K562 (cell line): ENCODE results near the gene IL21. TPM values are rescaled to one million over a fixed set of nuclear protein-coding genes. Genes with fewer than 3 reads are reported as not detected.

Source experiments
- ATAC-seq: fragments of 200-7000 bp; cut with Tn5 transposase; 3 replicates; pipeline ENCODE4 v1.9.1; 2020; ENCODE audit warnings: moderate library complexity
- BruUV-seq: library from RNA; stranded (reverse); fragments of 400-500 nt; replicated peaks from 2 replicates; lab custom pipeline; 2021; lab: Mats Ljungman, UMichigan
- CTCF ChIA-PET: fragments of 300-600 bp; formaldehyde crosslinking; extraction: SDS; loops from one replicate; lab custom pipeline; 2021; ENCODE audit warnings: low intra/inter-chr PET ratio; lab: Yijun Ruan, JAX
- POLR2A ChIA-PET: fragments of 300-600, 350-650 bp; sonication (Branson Sonifier 250); formaldehyde crosslinking; extraction: SDS; loops from one replicate; lab custom pipeline; 2021; ENCODE audit warnings: antibody characterized with exemption, inconsistent platforms; lab: Yijun Ruan, JAX
- DNase-seq, 4 experiments: peaks; one replicate each; pipeline versions ENCODE4 v3.0.0 to v3.0.0-alpha.2; 2011 to 2018; ENCODE audit warnings: low spot score in 3 of 4, mixed read lengths in 3 of 4; ENCODE audit errors: extremely low read depth in 1 of 4
- FAIRE-seq: peaks from 2 replicates; lab custom pipeline; 2011; peaks lifted over from hg19 to GRCh38; lab: Jason Lieb, UNC
- H2AFZ ChIP-seq: 2 replicates; pipeline ENCODE4 v1.6.0; 2011; ENCODE audit warnings: low read depth, low read length, control low read depth, inconsistent platforms
- H3K27ac ChIP-seq: fragments of 200-600 bp; 3 replicates; pipeline ENCODE4 v1.8.0; 2011; ENCODE audit warnings: low read depth, mild to moderate bottlenecking, control low read depth, inconsistent platforms, low read length, moderate library complexity, mixed read lengths; ENCODE audit errors: extremely low read depth
- H3K27me3 ChIP-seq, 2 experiments: fragments of 300-600 bp in 1 of 2; 2 replicates in 1 of 2; 3 replicates in 1 of 2; pipeline versions ENCODE4 v1.6.0 to v1.8.0; 2011; ENCODE audit warnings: inconsistent platforms in 2 of 2, low read length in 2 of 2, mild to moderate bottlenecking in 1 of 2, mixed read lengths in 1 of 2, moderate library complexity in 1 of 2; ENCODE audit not compliant: control insufficient read depth in 2 of 2, insufficient read depth in 2 of 2
- H3K36me3 ChIP-seq: fragments of 300-600 bp; 3 replicates; pipeline ENCODE4 v1.8.0; 2011; ENCODE audit warnings: mild to moderate bottlenecking, low read length, inconsistent platforms; ENCODE audit not compliant: control insufficient read depth, insufficient read depth
- H3K4me1 ChIP-seq, 2 experiments: fragments of 200-600 bp in 1 of 2; replicated peaks in 1 of 2; 2 replicates in 1 of 2; 3 replicates in 1 of 2; pipeline versions ENCODE4 v1.5.1 to v1.8.0; 2011; ENCODE audit warnings: inconsistent platforms in 2 of 2, low read length in 2 of 2, mild to moderate bottlenecking in 1 of 2, mixed read lengths in 1 of 2, moderate library complexity in 1 of 2; ENCODE audit not compliant: control insufficient read depth in 2 of 2, insufficient read depth in 2 of 2
- H3K4me2 ChIP-seq: 2 replicates; pipeline ENCODE4 v1.6.1; 2011; ENCODE audit warnings: low read length, control low read depth, inconsistent platforms, mixed read lengths; ENCODE audit not compliant: insufficient read depth
- H3K4me3 ChIP-seq: fragments of 200-600 bp; sonication (generic), shearing (Covaris generic); 2 replicates; pipeline ENCODE4 v1.5.1; 2016; ENCODE audit warnings: control low read depth, inconsistent platforms
- H3K79me2 ChIP-seq: fragments of 200-600 bp; 3 replicates; pipeline ENCODE4 v1.8.0; 2011; ENCODE audit warnings: low read length, inconsistent platforms; ENCODE audit not compliant: control insufficient read depth, insufficient read depth
- H3K9ac ChIP-seq, 2 experiments: 2 replicates each; pipeline versions ENCODE4 v1.6.0 to v1.6.1; 2011; ENCODE audit warnings: low read depth in 2 of 2, low read length in 2 of 2, control low read depth in 1 of 2, inconsistent platforms in 1 of 2, mild to moderate bottlenecking in 1 of 2, mixed read lengths in 1 of 2; ENCODE audit not compliant: insufficient read depth in 1 of 2
- H3K9me1 ChIP-seq: one replicate; pipeline ENCODE4 v1.6.0; 2011; ENCODE audit warnings: inconsistent platforms, mild to moderate bottlenecking, low read length, moderate library complexity; ENCODE audit not compliant: control insufficient read depth, insufficient read depth
- H3K9me3 ChIP-seq: replicated peaks from 2 replicates; pipeline ENCODE4 v1.5.1; 2011; ENCODE audit warnings: low read depth, low read length, inconsistent platforms; ENCODE audit not compliant: control insufficient read depth, insufficient read depth
- H4K20me1 ChIP-seq: replicated peaks from 2 replicates; pipeline ENCODE4 v1.6.1; 2011; ENCODE audit warnings: low read length, inconsistent platforms, mixed read lengths; ENCODE audit not compliant: control insufficient read depth, insufficient read depth
- CTBP1 ChIP-seq: fragments of 450-650 bp; IDR thresholded peaks from 2 replicates; pipeline ENCODE4 v1.6.1; 2016; ENCODE audit warnings: borderline replicate concordance
- HDAC6 ChIP-seq: IDR thresholded peaks from 2 replicates; pipeline ENCODE4 v1.6.1; 2012; ENCODE audit warnings: low read depth, mild to moderate bottlenecking, control low read depth, inconsistent platforms, low read length, moderate library complexity
- HOXB6 ChIP-seq: fragments of 250-450 bp; sonication (Bioruptor Pico); IDR thresholded peaks from 2 replicates; pipeline ENCODE4 v1.5.1; 2022; ENCODE audit warnings: mild to moderate bottlenecking, borderline replicate concordance
- KLF1 ChIP-seq: fragments of 450-650 bp; IDR thresholded peaks from 2 replicates; pipeline ENCODE4 v1.6.1; 2016; ENCODE audit warnings: missing genetic modification characterization, missing compliant biosample characterization
- MEF2D ChIP-seq: conservative IDR thresholded peaks from 2 replicates; pipeline ENCODE4 v1.6.1; 2016; ENCODE audit warnings: low read depth, missing genetic modification characterization, missing compliant biosample characterization
- PHF21A ChIP-seq: fragments of 450-650 bp; IDR thresholded peaks from 2 replicates; pipeline ENCODE4 v1.6.1; 2017; ENCODE audit warnings: low read depth, borderline replicate concordance
- PTBP1 ChIP-seq: fragments of 200-400 bp; formaldehyde crosslinking; IDR thresholded peaks from 2 replicates; pipeline ENCODE4 v1.6.1; 2017; ENCODE audit warnings: low read depth, low read length
- TCF7 ChIP-seq: sonication (generic); IDR thresholded peaks from 2 replicates; pipeline ENCODE4 v1.6.1; 2016; ENCODE audit warnings: antibody characterized with exemption, borderline replicate concordance
- ZNF324 ChIP-seq: fragments of 250-450 bp; sonication (Bioruptor Pico); IDR thresholded peaks from 2 replicates; pipeline ENCODE4 v1.4.0; 2020; ENCODE audit warnings: mild to moderate bottlenecking
- ZNF584 ChIP-seq: fragments of 200-800 bp; sonication (Bioruptor generic); IDR thresholded peaks from 2 replicates; pipeline ENCODE4 v1.6.1; 2016; ENCODE audit warnings: low read depth, mild to moderate bottlenecking, missing genetic modification characterization, missing compliant biosample characterization
- ZNF707 ChIP-seq: fragments of 250-450 bp; sonication (Bioruptor Pico); conservative IDR thresholded peaks from 2 replicates; pipeline ENCODE4 v1.8.0; 2022; ENCODE audit warnings: inconsistent platforms, mild to moderate bottlenecking, moderate library complexity
- WGBS: fragments of 100-300 bp; shearing (Covaris generic); methylation state at CpG from one replicate; pipeline ENCODE4 v1.1.6; 2016; ENCODE audit warnings: low coverage, mixed read lengths; ENCODE audit not compliant: insufficient coverage; ENCODE audit errors: missing lambda C conversion rate; 5-methylcytosine and 5-hydroxymethylcytosine counted together
- in situ Hi-C: fragments of 300-500 bp; cut with MboI; formaldehyde crosslinking; loops from 4 replicates; pipeline ENCODE4 v1.15.0; 2018; ENCODE audit warnings: inconsistent platforms, mixed read lengths
- intact Hi-C: fragments of 100-400 bp; cut with micrococcal nuclease; formaldehyde crosslinking; loops from 2 replicates; pipeline ENCODE4 v1.14.2; 2022
- polyA plus RNA-seq, 8 experiments: library from polyadenylated mRNA; depleted of rRNA in 4 of 8; stranded (reverse) in 5 of 8; unstranded in 3 of 8; fragments of >200 nt; fragmentation: Nextera tagmentation in 2 of 8; fragmentation: Illumina TruSeq in 1 of 8; extraction: Ambion mirVana in 2 of 8; extraction: Trizol in 1 of 8; gene quantifications; 2 replicates each; pipeline versions ENCODE4 v1.2.1 to v1.2.3, GENCODE V29; 2011 to 2014; ENCODE audit warnings: inconsistent platforms in 1 of 8, missing spikeins in 1 of 8
- total RNA-seq, 7 experiments: library from RNA; depleted of rRNA in 6 of 7; stranded (reverse); fragments of >200 nt in 6 of 7; fragmentation: Illumina TruSeq in 2 of 7; extraction: Trizol in 2 of 7; gene quantifications; 2 replicates each; pipeline versions ENCODE4 v1.2.1 to v1.2.3, GENCODE V29; 2011 to 2021; ENCODE audit warnings: low replicate concordance in 1 of 7
- TF ChIP-seq, protein P1 (sequence below): fragments of 450-650 bp; conservative IDR thresholded peaks from 2 replicates; pipeline ENCODE4 v1.6.1; 2016; ENCODE audit warnings: missing genetic modification characterization, low read depth, mild to moderate bottlenecking, missing compliant biosample characterization, moderate library complexity
- TF ChIP-seq, protein P2 (sequence below): sonication (generic); formaldehyde crosslinking; IDR thresholded peaks from 2 replicates; pipeline ENCODE4 v1.8.1; 2022; ENCODE audit warnings: missing genetic modification reagents
- TF ChIP-seq, protein P3 (sequence below): fragments of 450-650 bp; formaldehyde crosslinking; IDR thresholded peaks from 2 replicates; pipeline ENCODE4 v1.4.0; 2020; ENCODE audit warnings: mild to moderate bottlenecking, moderate library complexity
- TF ChIP-seq, protein P4 (sequence below), 2 experiments: fragments of 450-650 bp; conservative IDR thresholded peaks; 2 replicates each; pipeline ENCODE4 v1.6.1; 2017; ENCODE audit warnings: mild to moderate bottlenecking in 2 of 2, moderate library complexity in 2 of 2

IL21 gene
- total and polyA plus RNA-seq, 9 of the 15 experiments (the other 6 are each of a cell fraction or from before 2014, with no cell fraction given) = not detected

DNA sequence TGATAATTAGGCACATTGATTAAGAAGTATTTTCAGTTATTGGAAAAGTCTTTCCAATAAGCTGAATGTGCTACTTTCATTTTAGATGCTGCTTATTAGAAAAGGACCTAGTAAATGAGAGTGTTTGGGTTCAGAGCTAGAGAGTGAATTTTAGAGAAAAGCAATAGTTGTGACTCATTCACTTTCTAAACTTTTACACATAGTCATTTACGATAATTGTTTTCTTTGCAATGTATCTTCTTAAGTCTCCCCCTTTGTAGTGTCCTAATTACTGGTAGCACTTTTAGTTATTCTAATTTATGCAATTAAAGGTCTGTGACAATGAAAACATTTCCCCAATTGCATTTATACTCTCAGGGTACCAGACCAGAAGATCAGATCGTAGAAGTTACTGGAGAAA, 1.3 kb downstream of the IL21 start (continued):
- TF ChIP-seq, protein P1, sequence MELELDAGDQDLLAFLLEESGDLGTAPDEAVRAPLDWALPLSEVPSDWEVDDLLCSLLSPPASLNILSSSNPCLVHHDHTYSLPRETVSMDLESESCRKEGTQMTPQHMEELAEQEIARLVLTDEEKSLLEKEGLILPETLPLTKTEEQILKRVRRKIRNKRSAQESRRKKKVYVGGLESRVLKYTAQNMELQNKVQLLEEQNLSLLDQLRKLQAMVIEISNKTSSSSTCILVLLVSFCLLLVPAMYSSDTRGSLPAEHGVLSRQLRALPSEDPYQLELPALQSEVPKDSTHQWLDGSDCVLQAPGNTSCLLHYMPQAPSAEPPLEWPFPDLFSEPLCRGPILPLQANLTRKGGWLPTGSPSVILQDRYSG = no peak
- TF ChIP-seq ZNF707 (no peak), CTBP1 (no peak), PTBP1 (no peak), KLF1 (tag) (no peak)
- TF ChIP-seq, protein P2, sequence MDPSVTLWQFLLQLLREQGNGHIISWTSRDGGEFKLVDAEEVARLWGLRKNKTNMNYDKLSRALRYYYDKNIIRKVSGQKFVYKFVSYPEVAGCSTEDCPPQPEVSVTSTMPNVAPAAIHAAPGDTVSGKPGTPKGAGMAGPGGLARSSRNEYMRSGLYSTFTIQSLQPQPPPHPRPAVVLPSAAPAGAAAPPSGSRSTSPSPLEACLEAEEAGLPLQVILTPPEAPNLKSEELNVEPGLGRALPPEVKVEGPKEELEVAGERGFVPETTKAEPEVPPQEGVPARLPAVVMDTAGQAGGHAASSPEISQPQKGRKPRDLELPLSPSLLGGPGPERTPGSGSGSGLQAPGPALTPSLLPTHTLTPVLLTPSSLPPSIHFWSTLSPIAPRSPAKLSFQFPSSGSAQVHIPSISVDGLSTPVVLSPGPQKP (CRISPR knock-in tag) = no peak

DNA sequence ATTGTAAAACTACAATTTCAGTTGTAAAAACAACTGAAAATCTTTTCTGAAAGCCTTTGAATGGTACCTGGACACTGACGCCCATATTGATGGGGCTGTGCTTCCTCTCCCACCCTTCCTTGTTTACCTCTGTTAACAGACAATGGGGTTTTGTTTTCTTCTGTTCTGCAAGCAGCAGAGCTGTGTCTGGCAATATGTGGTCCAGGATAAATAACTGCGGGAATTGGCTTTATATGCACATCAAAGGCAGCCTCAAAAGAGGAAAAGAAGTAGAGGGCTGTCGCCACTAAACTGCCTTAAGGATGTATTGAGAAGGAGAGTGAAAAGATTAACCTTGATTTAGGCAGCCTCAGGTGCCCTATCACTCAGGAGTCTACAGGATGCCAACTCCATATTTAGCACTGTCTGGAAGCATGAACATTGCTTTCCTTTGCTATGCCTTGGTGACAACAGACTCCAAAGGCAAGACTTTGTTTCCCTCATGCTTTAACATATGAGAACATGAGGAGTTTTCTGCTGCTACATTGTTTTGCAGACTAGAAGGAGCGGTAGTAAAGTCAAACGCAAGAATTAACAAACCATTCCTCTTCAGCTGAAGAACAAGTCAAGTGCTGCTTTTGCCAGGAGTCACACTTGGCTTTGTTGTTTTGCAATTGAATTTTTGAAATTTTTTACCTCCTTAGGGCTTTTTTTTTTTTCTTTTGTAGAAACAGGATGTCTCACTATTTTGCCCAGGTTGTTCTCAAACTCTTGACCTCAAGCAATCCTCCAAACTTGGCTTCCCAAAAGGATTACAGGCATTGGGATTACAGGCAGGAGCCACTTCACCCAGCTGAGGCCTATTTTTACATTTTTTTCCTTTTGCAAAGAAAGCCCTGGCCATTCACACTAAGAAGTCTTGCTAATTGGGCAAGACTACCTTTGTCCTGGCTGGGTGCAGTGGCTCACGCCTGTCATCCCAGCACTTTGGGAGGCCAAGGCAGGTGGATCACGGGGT, 3.0 kb downstream of the IL21 start:
- Histone ChIP-seq H3K9me3 (no peaks in the 10 kb centered on the region), H3K9me1 (no peaks in the 10 kb centered on the region), H2AFZ (no peak overlapping the region), H4K20me1 (no peaks in the 10 kb centered on the region), H3K4me2 (no peak overlapping the region), H3K4me1 (no peaks in the 10 kb centered on the region; a peak in 1 of 5 replicates), H3K79me2 (no peaks in the 10 kb centered on the region), H3K4me3 (no peak overlapping the region), H3K36me3 (no peaks in the 10 kb centered on the region), H3K27me3 (no peaks in the 10 kb centered on the region), H3K27ac (no peak overlapping the region), H3K9ac (no peak overlapping the region)
- WGBS = 39% methylated on average over 7 of the region's 7 CpGs
- no peak for ATAC-seq
- no TSS peak for BruUV-seq
- in situ Hi-C loops = no loop called here
- DNase-seq = no peak
- intact Hi-C loops = no loop called here
- ChIA-PET CTCF (no interaction called here), POLR2A (interaction anchor here (0.6 kb wide), 1 partner anchor 13 kb away, joined by 3 read pairs; no protein-coding TSS in a partner anchor)
- no peak for FAIRE-seq
- TF ChIP-seq HOXB6 (CRISPR knock-in tag) (no peak), HDAC6 (no peak), ZNF707 (no peak), MEF2D (no peak), ZNF584 (CRISPR knock-in tag) (no peak), TCF7 (no peak), ZNF324 (CRISPR knock-in tag) (no peak), PHF21A (no peak)
- TF ChIP-seq, protein P3, sequence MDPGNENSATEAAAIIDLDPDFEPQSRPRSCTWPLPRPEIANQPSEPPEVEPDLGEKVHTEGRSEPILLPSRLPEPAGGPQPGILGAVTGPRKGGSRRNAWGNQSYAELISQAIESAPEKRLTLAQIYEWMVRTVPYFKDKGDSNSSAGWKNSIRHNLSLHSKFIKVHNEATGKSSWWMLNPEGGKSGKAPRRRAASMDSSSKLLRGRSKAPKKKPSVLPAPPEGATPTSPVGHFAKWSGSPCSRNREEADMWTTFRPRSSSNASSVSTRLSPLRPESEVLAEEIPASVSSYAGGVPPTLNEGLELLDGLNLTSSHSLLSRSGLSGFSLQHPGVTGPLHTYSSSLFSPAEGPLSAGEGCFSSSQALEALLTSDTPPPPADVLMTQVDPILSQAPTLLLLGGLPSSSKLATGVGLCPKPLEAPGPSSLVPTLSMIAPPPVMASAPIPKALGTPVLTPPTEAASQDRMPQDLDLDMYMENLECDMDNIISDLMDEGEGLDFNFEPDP (CRISPR knock-in tag) = no peak
- TF ChIP-seq, protein P4, sequence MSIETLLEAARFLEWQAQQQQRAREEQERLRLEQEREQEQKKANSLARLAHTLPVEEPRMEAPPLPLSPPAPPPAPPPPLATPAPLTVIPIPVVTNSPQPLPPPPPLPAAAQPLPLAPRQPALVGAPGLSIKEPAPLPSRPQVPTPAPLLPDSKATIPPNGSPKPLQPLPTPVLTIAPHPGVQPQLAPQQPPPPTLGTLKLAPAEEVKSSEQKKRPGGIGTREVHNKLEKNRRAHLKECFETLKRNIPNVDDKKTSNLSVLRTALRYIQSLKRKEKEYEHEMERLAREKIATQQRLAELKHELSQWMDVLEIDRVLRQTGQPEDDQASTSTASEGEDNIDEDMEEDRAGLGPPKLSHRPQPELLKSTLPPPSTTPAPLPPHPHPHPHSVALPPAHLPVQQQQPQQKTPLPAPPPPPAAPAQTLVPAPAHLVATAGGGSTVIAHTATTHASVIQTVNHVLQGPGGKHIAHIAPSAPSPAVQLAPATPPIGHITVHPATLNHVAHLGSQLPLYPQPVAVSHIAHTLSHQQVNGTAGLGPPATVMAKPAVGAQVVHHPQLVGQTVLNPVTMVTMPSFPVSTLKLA (conservative IDR thresholded peaks at IDR 0.05) = no peak
